Common myeloid progenitor, CD34-positive (primary cell): ENCODE data around the gene LPAR2.

Experiments
- CTCF ChIA-PET: fragments of 350-600 bp; sonication (Branson Sonifier 250); formaldehyde crosslinking; loops from one replicate; lab custom pipeline; 2021; ENCODE audit warnings: antibody characterized with exemption; lab: Charles Lee
- POLR2A ChIA-PET: fragments of 350-600 bp; sonication (Branson Sonifier 250); formaldehyde crosslinking; loops from one replicate; lab custom pipeline; 2021; ENCODE audit warnings: antibody characterized with exemption; lab: Charles Lee
- DNase-seq, 3 donors: peaks; one replicate each; pipeline versions ENCODE4 v3.0.0 to v3.0.0-alpha.2; 2013
- H3K27ac ChIP-seq, 2 experiments: 1 replicate in 1 of 2; 2 replicates in 1 of 2; pipeline ENCODE4 v1.7.0; 2013; ENCODE audit warnings: inconsistent platforms in 2 of 2, low read length in 2 of 2, mild to moderate bottlenecking in 2 of 2, low read depth in 1 of 2, moderate library complexity in 1 of 2; ENCODE audit not compliant: severe bottlenecking in 2 of 2, insufficient read depth in 1 of 2, poor library complexity in 1 of 2
- H3K27me3 ChIP-seq, 5 experiments: replicated peaks in 2 of 5; 1 replicate in 3 of 5; 2 replicates in 2 of 5; pipeline versions ENCODE4 v1.6.1 to v1.7.0; 2013; ENCODE audit warnings: low read length in 4 of 5, mild to moderate bottlenecking in 2 of 5, moderate library complexity in 2 of 5, inconsistent platforms in 1 of 5; ENCODE audit not compliant: insufficient read depth in 5 of 5, control insufficient read depth in 4 of 5
- H3K36me3 ChIP-seq, 4 experiments: 1 replicate in 2 of 4; 2 replicates in 2 of 4; pipeline versions ENCODE4 v1.6.1 to v1.7.0; 2013; ENCODE audit warnings: low read length in 3 of 4, control low read depth in 1 of 4, mild to moderate bottlenecking in 1 of 4; ENCODE audit not compliant: control insufficient read depth in 4 of 4, insufficient read depth in 4 of 4
- H3K4me1 ChIP-seq, 4 experiments: 1 replicate in 3 of 4; 2 replicates in 1 of 4; pipeline versions ENCODE4 v1.6.1 to v1.7.1; 2013; ENCODE audit warnings: low read length in 3 of 4, mild to moderate bottlenecking in 3 of 4, control low read depth in 1 of 4, inconsistent platforms in 1 of 4, moderate library complexity in 1 of 4; ENCODE audit not compliant: control insufficient read depth in 4 of 4, insufficient read depth in 4 of 4; ENCODE audit errors: control extremely low read depth in 1 of 4
- H3K4me3 ChIP-seq, 7 experiments: 1 replicate in 4 of 7; 2 replicates in 3 of 7; pipeline versions ENCODE4 v1.5.1 to v1.7.0; 2013; ENCODE audit warnings: mild to moderate bottlenecking in 7 of 7, low read length in 6 of 7, moderate library complexity in 6 of 7, inconsistent platforms in 2 of 7, low read depth in 2 of 7, control low read depth in 1 of 7; ENCODE audit not compliant: insufficient read depth in 4 of 7, control insufficient read depth in 1 of 7; ENCODE audit errors: extremely low read depth in 1 of 7
- H3K9me3 ChIP-seq, 5 experiments: 1 replicate in 4 of 5; 2 replicates in 1 of 5; pipeline versions ENCODE4 v1.6.1 to v1.7.1; 2013; ENCODE audit warnings: low read length in 4 of 5, mild to moderate bottlenecking in 2 of 5, inconsistent platforms in 1 of 5, low read depth in 1 of 5, moderate library complexity in 1 of 5; ENCODE audit not compliant: control insufficient read depth in 4 of 5, insufficient read depth in 2 of 5; ENCODE audit errors: control extremely low read depth in 1 of 5
- WGBS: methylation state at CpG from one replicate; pipeline ENCODE4 v1.1.5; 2013; ENCODE audit not compliant: insufficient coverage; 5-methylcytosine and 5-hydroxymethylcytosine counted together

LPAR2 gene

GRCh38 chr19:19637523-19638251 is 9.7 kb upstream of the LPAR2 start:
- no peak for DNase-seq
- Histone ChIP-seq H3K9me3 (no peaks in the 10 kb centered on the region), H3K27ac (no peak overlapping the region), H3K4me1 (peaks cover 0 to 11% (median 7%) of the 10 kb centered on the region in 4 experiments), H3K4me3 (no peak overlapping the region), H3K36me3 (peaks cover 12 to 63% (median 44%) of the 10 kb centered on the region in 4 experiments), H3K27me3 (no peaks in the 10 kb centered on the region)
- CTCF ChIA-PET, result no interaction called here
- 98% methylated on average over 43 of the region's 53 CpGs for WGBS
- POLR2A ChIA-PET, result no interaction called here

GRCh38 chr19:19637186-19637522 is 9.1 kb upstream of the LPAR2 start:
- POLR2A ChIA-PET, result no interaction called here
- Histone ChIP-seq H3K36me3 (peaks cover 12 to 67% (median 48%) of the 10 kb centered on the region in 4 experiments), H3K27ac (no peak overlapping the region), H3K9me3 (no peaks in the 10 kb centered on the region), H3K27me3 (no peaks in the 10 kb centered on the region), H3K4me1 (peaks cover 0 to 6% (median 2%) of the 10 kb centered on the region in 4 experiments), H3K4me3 (no peak overlapping the region)
- no peak for DNase-seq
- WGBS, result 96% methylated on average over 26 of the region's 27 CpGs
- CTCF ChIA-PET, result no interaction called here

GRCh38 chr19:19636573-19637185 is 8.7 kb upstream of the LPAR2 start:
- Histone ChIP-seq H3K9me3 (no peaks in the 10 kb centered on the region), H3K36me3 (peaks cover 12 to 66% (median 46%) of the 10 kb centered on the region in 4 experiments), H3K4me1 (peaks cover 0 to 1% (median under 1%) of the 10 kb centered on the region in 4 experiments), H3K4me3 (no peak overlapping the region), H3K27ac (no peak overlapping the region), H3K27me3 (no peaks in the 10 kb centered on the region)
- POLR2A ChIA-PET, result no interaction called here
- WGBS, result 98% methylated on average over 7 of the region's 9 CpGs
- DNase-seq, result no peak
- CTCF ChIA-PET, result no interaction called here

- POLR2A ChIA-PET, result interaction anchor here (0.7 kb wide), 1 partner anchor 473 kb away, joined by 3 read pairs; no protein-coding TSS in a partner anchor
- Histone ChIP-seq H3K36me3 (peaks cover 12 to 66% (median 51%) of the 10 kb centered on the region in 4 experiments), H3K27me3 (no peaks in the 10 kb centered on the region), H3K4me3 (no peak overlapping the region), H3K4me1 (no peaks in the 10 kb centered on the region), H3K27ac (no peak overlapping the region), H3K9me3 (no peaks in the 10 kb centered on the region)
- no peak for DNase-seq
- CTCF ChIA-PET, result interaction anchor here (1.7 kb wide), 1 partner anchor 103 kb away, joined by 3 read pairs; no protein-coding TSS in a partner anchor
- WGBS, result 93% methylated on average over 14 of the region's 14 CpGs
Observed at GRCh38 chr19:19635313-19635702, 7.3 kb upstream of the LPAR2 start.

- no peaks in the 10 kb centered on the region for H3K9me3 ChIP-seq
- peaks cover 14 to 65% (median 48%) of the 10 kb centered on the region in 4 experiments for H3K36me3 ChIP-seq
- H3K4me3 ChIP-seq, result no peak overlapping the region
- WGBS, result 95% methylated on average over 33 of the region's 36 CpGs
- H3K4me1 ChIP-seq, result no peaks in the 10 kb centered on the region
- no peak for DNase-seq
- no peaks in the 10 kb centered on the region for H3K27me3 ChIP-seq
- no peak overlapping the region for H3K27ac ChIP-seq
- ChIA-PET CTCF (interaction anchor here (1.6 to 1.7 kb wide), 2 partner anchors 9 to 102 kb away, joined by 3 read pairs; partner anchors contain the start of gene GMIP), POLR2A (no interaction called here)
Observed at GRCh38 chr19:19634516-19635312, 6.7 kb upstream of the LPAR2 start.

GRCh38 chr19:19633711-19634515 is 5.9 kb upstream of the LPAR2 start:
- Histone ChIP-seq H3K4me3 (no peak overlapping the region), H3K9me3 (no peaks in the 10 kb centered on the region), H3K27me3 (no peaks in the 10 kb centered on the region), H3K36me3 (peaks cover 14 to 67% (median 46%) of the 10 kb centered on the region in 4 experiments), H3K27ac (no peak overlapping the region), H3K4me1 (peaks cover 0 to under 1% (median 0%) of the 10 kb centered on the region in 4 experiments)
- WGBS, result 95% methylated on average over 22 of the region's 22 CpGs
- DNase-seq, result no peak
- POLR2A ChIA-PET, result no interaction called here
- CTCF ChIA-PET, result interaction anchor here (0.6 to 1.6 kb wide), 3 partner anchors 10 to 102 kb away, joined by 3 to 4 read pairs (median 3); partner anchors contain the start of gene GMIP
